ENCODE measurements around the gene ATP11B.

GRCh38 chr3:182783106-182783505 lies 10.2 kb upstream of the ATP11B start:
- TF ChIP-seq POLR2AphosphoS5 (IDR thresholded peaks at IDR 0.05; ENCODE audit: low read depth): no peak
- TF ChIP-seq CTCF (conservative IDR thresholded peaks at IDR 0.05; ENCODE audit: low read depth in 2 of 2): no peak
- no peak for TF ChIP-seq EZH2 (IDR thresholded peaks at IDR 0.05; ENCODE audit: low read depth, unreplicated experiment)
- TF ChIP-seq NANOG (IDR thresholded peaks at IDR 0.05; ENCODE audit: borderline replicate concordance): no peak
- TF ChIP-seq EZH2phosphoT487 (IDR thresholded peaks at IDR 0.05; ENCODE audit: unreplicated experiment): no peak
- no peak for TF ChIP-seq CREB1 (CRISPR knock-in tag; IDR thresholded peaks at IDR 0.05; ENCODE audit: low read depth)
- TF ChIP-seq JUNB (IDR thresholded peaks at IDR 0.05; ENCODE audit: unreplicated experiment): no peak
- no peak for TF ChIP-seq ZNF331 (CRISPR knock-in tag; IDR thresholded peaks at IDR 0.05; ENCODE audit: low read depth)
- TF ChIP-seq ZNF462 (CRISPR knock-in tag; IDR thresholded peaks at IDR 0.05): no peak
